Umbilical cord (tissue), 2 donors: ENCODE measurements around the gene CA10. TPM values are rescaled to one million over a fixed set of nuclear protein-coding genes. Genes with fewer than 3 reads are reported as not detected.
A peak's percentile ranks its signal among the peaks of the same experiment; 100 is the strongest.

Experiments used
- DNase-seq: peaks from one replicate; pipeline ENCODE4 v3.0.0-alpha.2; 2015; ENCODE audit warnings: low spot score
- total RNA-seq: library from RNA; depleted of rRNA; stranded (reverse); fragments of >200 nt; gene quantifications from one replicate; pipeline ENCODE4 v1.2.3, GENCODE V29; 2014; ENCODE audit warnings: low replicate concordance; ENCODE audit not compliant: insufficient read depth

CA10 gene
- total RNA-seq, 1 donor from 2014 or later: 0.24 TPM

- DNase-seq: no peak
These were observed 506.8 kb downstream of the CA10 start for GRCh38 chr17:51651513-51652298.

- DNase-seq: no peak
These were observed 507.7 kb downstream of the CA10 start for GRCh38 chr17:51650772-51651171.

- DNase-seq: no peak
These were observed 508.3 kb downstream of the CA10 start for GRCh38 chr17:51650202-51650601.

GRCh38 chr17:51647826-51648225 is 510.7 kb downstream of the CA10 start:
- DNase-seq: peak; percentile 30

GRCh38 chr17:51647067-51647466 is 511.4 kb downstream of the CA10 start:
- DNase-seq: no peak

- DNase-seq: no peak
These were observed 512.0 kb downstream of the CA10 start for GRCh38 chr17:51646539-51646938.

- DNase-seq: no peak
These were observed 513.5 kb downstream of the CA10 start for GRCh38 chr17:51645056-51645455.

- DNase-seq: no peak
These were observed 514.6 kb downstream of the CA10 start for GRCh38 chr17:51643702-51644490.

- no peak for DNase-seq
These were observed 516.5 kb downstream of the CA10 start for GRCh38 chr17:51642029-51642428.

GRCh38 chr17:51640108-51640622 is 518.3 kb downstream of the CA10 start:
- DNase-seq: no peak

- DNase-seq: no peak
These were observed 519.5 kb downstream of the CA10 start for GRCh38 chr17:51638971-51639370.

GRCh38 chr17:51636291-51636690 is 522.2 kb downstream of the CA10 start:
- no peak for DNase-seq

GRCh38 chr17:51630101-51630671 is 528.3 kb downstream of the CA10 start:
- DNase-seq: no peak

GRCh38 chr17:51629232-51629631 is 529.3 kb downstream of the CA10 start:
- no peak for DNase-seq

- no peak for DNase-seq
These were observed 530.7 kb downstream of the CA10 start for GRCh38 chr17:51627779-51628178.

GRCh38 chr17:51618476-51618875 is 540.0 kb downstream of the CA10 start:
- DNase-seq: no peak

- no peak for DNase-seq
These were observed 540.5 kb downstream of the CA10 start for GRCh38 chr17:51617986-51618385.

- no peak for DNase-seq
These were observed 545.3 kb downstream of the CA10 start for GRCh38 chr17:51613255-51613654.

- no peak for DNase-seq
These were observed 545.8 kb downstream of the CA10 start for GRCh38 chr17:51612692-51613091.

GRCh38 chr17:51611585-51611984 is 546.9 kb downstream of the CA10 start:
- DNase-seq: no peak

- DNase-seq: no peak
These were observed 547.7 kb downstream of the CA10 start for GRCh38 chr17:51610834-51611233.

GRCh38 chr17:51610155-51610554 is 548.4 kb downstream of the CA10 start:
- no peak for DNase-seq
